HTR-8/SVneo (cell line): ENCODE measurements around the gene SATB2.
A peak's percentile ranks its signal among the peaks of the same experiment; 100 is the strongest.

Experiments used
- DNase-seq: peaks from one replicate; pipeline ENCODE4 v3.0.0; 2011; ENCODE audit warnings: low spot score, mixed read lengths; ENCODE audit not compliant: insufficient read length
- FAIRE-seq: peaks from 2 replicates; lab custom pipeline; 2011; peaks lifted over from hg19 to GRCh38; lab: Jason Lieb, UNC

SATB2 gene

GRCh38 chr2:199419428-199419827 lies 38.3 kb downstream of the SATB2 start:
- no peak for FAIRE-seq
- DNase-seq = no peak

- DNase-seq (no peak), FAIRE-seq (no peak)
Observed at GRCh38 chr2:199414465-199414864, 43.3 kb downstream of the SATB2 start.

GRCh38 chr2:199414001-199414400 lies 43.7 kb downstream of the SATB2 start:
- DNase-seq (no peak), FAIRE-seq (no peak)

- FAIRE-seq = peak; percentile 48
Observed at GRCh38 chr2:199409759-199410529, 47.8 kb downstream of the SATB2 start.

GRCh38 chr2:199407421-199407820 lies 50.3 kb downstream of the SATB2 start:
- DNase-seq (no peak), FAIRE-seq (no peak)

More at GRCh38 chr2:199409759-199410529, 47.8 kb downstream of the SATB2 start:
- DNase-seq = no peak

- DNase-seq (peak; percentile 5), FAIRE-seq (no peak)
Observed at GRCh38 chr2:199405241-199405640, 52.5 kb downstream of the SATB2 start.

- DNase-seq (no peak), FAIRE-seq (no peak)
Observed at GRCh38 chr2:199404841-199405240, 52.9 kb downstream of the SATB2 start.

- FAIRE-seq (no peak), DNase-seq (no peak)
Observed at GRCh38 chr2:199395311-199395710, 62.4 kb downstream of the SATB2 start.

- FAIRE-seq = no peak
- no peak for DNase-seq
Observed at GRCh38 chr2:199392363-199392762, 65.4 kb downstream of the SATB2 start.

- DNase-seq (no peak), FAIRE-seq (no peak)
Observed at GRCh38 chr2:199388728-199389268, 68.9 kb downstream of the SATB2 start.

GRCh38 chr2:199384043-199384442 lies 73.7 kb downstream of the SATB2 start:
- FAIRE-seq (no peak), DNase-seq (no peak)

- FAIRE-seq = no peak
- no peak for DNase-seq
Observed at GRCh38 chr2:199383021-199383420, 74.7 kb downstream of the SATB2 start.

- FAIRE-seq = no peak
- DNase-seq = no peak
Observed at GRCh38 chr2:199382091-199382490, 75.6 kb downstream of the SATB2 start.

- no peak for DNase-seq
- FAIRE-seq = no peak
Observed at GRCh38 chr2:199381531-199381930, 76.2 kb downstream of the SATB2 start.

- no peak for FAIRE-seq
- peak; percentile 74 for DNase-seq
Observed at GRCh38 chr2:199378948-199379650, 78.6 kb downstream of the SATB2 start.

GRCh38 chr2:199370150-199370780 lies 87.5 kb downstream of the SATB2 start:
- DNase-seq (peak; percentile 9), FAIRE-seq (no peak)

GRCh38 chr2:199366406-199366805 lies 91.3 kb downstream of the SATB2 start:
- peak; percentile 72 for FAIRE-seq
- DNase-seq = no peak

- DNase-seq (no peak), FAIRE-seq (no peak)
Observed at GRCh38 chr2:199364153-199364552, 93.6 kb downstream of the SATB2 start.

GRCh38 chr2:199356412-199356811 lies 101.3 kb downstream of the SATB2 start:
- DNase-seq = no peak
- no peak for FAIRE-seq

GRCh38 chr2:199348871-199349270 lies 108.9 kb downstream of the SATB2 start:
- DNase-seq (no peak), FAIRE-seq (no peak)

GRCh38 chr2:199344012-199344411 lies 113.7 kb downstream of the SATB2 start:
- FAIRE-seq (no peak), DNase-seq (no peak)
